Activated CD8-positive, alpha-beta T cell treated with anti-CD3 and anti-CD28 coated beads for 36 hours (primary cell): ENCODE data around the gene PIAS1. TPM values are rescaled to one million over a fixed set of nuclear protein-coding genes. Genes with fewer than 3 reads are reported as not detected.

Source experiments
- ATAC-seq: fragments of 200-7000 bp; cut with Tn5 transposase; one replicate; pipeline ENCODE4 v1.10.0; 2021; ENCODE audit warnings: mild to moderate bottlenecking, moderate library complexity
- CTCF ChIA-PET: fragments of 350-600 bp; sonication (Branson Sonifier 250); formaldehyde crosslinking; loops from one replicate; lab custom pipeline; 2021; ENCODE audit warnings: antibody characterized with exemption; lab: Charles Lee
- POLR2A ChIA-PET: fragments of 350-600 bp; sonication (Branson Sonifier 250); formaldehyde crosslinking; loops from one replicate; lab custom pipeline; 2021; ENCODE audit warnings: antibody characterized with exemption; lab: Charles Lee
- DNase-seq: peaks from one replicate; pipeline ENCODE4 v3.0.0-alpha.2; 2020
- H3K27ac Mint-ChIP-seq: one replicate; pipeline ENCODE4 v1.8.0; 2021; ENCODE audit warnings: mild to moderate bottlenecking, mixed read lengths
- H3K27me3 Mint-ChIP-seq: one replicate; pipeline ENCODE4 v1.8.0; 2021; ENCODE audit warnings: mixed read lengths
- H3K36me3 Mint-ChIP-seq: one replicate; pipeline ENCODE4 v1.8.0; 2021; ENCODE audit warnings: low read depth, mixed read lengths
- H3K4me1 Mint-ChIP-seq: one replicate; pipeline ENCODE4 v1.8.0; 2021; ENCODE audit warnings: low read depth, mixed read lengths
- H3K4me3 Mint-ChIP-seq: one replicate; pipeline ENCODE4 v1.8.0; 2021; ENCODE audit warnings: mild to moderate bottlenecking, moderate library complexity, mixed read lengths
- H3K9me3 Mint-ChIP-seq: one replicate; pipeline ENCODE4 v1.8.0; 2021; ENCODE audit warnings: mixed read lengths
- CTCF ChIP-seq: fragments of 200-600 bp; IDR thresholded peaks from one replicate; pipeline ENCODE4 v1.8.0; 2022; ENCODE audit warnings: antibody characterized with exemption, mild to moderate bottlenecking
- intact Hi-C: fragments of 100-400 bp; cut with micrococcal nuclease; formaldehyde crosslinking; loops from one replicate; pipeline ENCODE4 v1.10.0; 2022
- total RNA-seq, 2 experiments: library from RNA; stranded (reverse); gene quantifications; one replicate each; pipeline ENCODE4 v1.2.3, GENCODE V29; 2021

PIAS1 gene
- total RNA-seq, 2 experiments from 2014 or later: 26.0 to 29.8 TPM

- CTCF ChIA-PET: no interaction called here
- H3K27me3 Mint-ChIP-seq: peaks cover 5% of the 10 kb centered on the region
- POLR2A ChIA-PET: no interaction called here
- no peaks in the 10 kb centered on the region for H3K36me3 Mint-ChIP-seq
- no peak for ATAC-seq
- H3K4me1 Mint-ChIP-seq: peaks cover 2% of the 10 kb centered on the region
- no peak for DNase-seq
- H3K27ac Mint-ChIP-seq: no peak overlapping the region
- H3K9me3 Mint-ChIP-seq: no peaks in the 10 kb centered on the region
- intact Hi-C loops: no loop called here
- TF ChIP-seq CTCF: no peak
- H3K4me3 Mint-ChIP-seq: no peak overlapping the region
Observed at GRCh38 chr15:68028137-68028887, 25.8 kb upstream of the PIAS1 start.

- Mint-ChIP-seq H3K9me3 (no peaks in the 10 kb centered on the region), H3K4me1 (peaks cover 2% of the 10 kb centered on the region), H3K36me3 (no peaks in the 10 kb centered on the region), H3K4me3 (no peak overlapping the region), H3K27me3 (peaks cover 5% of the 10 kb centered on the region), H3K27ac (no peak overlapping the region)
- intact Hi-C loops: no loop called here
- CTCF ChIA-PET: no interaction called here
- DNase-seq: no peak
- POLR2A ChIA-PET: no interaction called here
- no peak for ATAC-seq
- no peak for TF ChIP-seq CTCF
Observed at GRCh38 chr15:68028888-68029207, 25.3 kb upstream of the PIAS1 start.

GRCh38 chr15:68029959-68030358 lies 24.2 kb upstream of the PIAS1 start:
- ChIA-PET POLR2A (no interaction called here), CTCF (no interaction called here)
- ATAC-seq (no peak), DNase-seq (no peak)
- H3K27me3 Mint-ChIP-seq: peaks cover 10% of the 10 kb centered on the region
- no peaks in the 10 kb centered on the region for H3K36me3 Mint-ChIP-seq
- peaks cover 2% of the 10 kb centered on the region for H3K4me1 Mint-ChIP-seq
- TF ChIP-seq CTCF: no peak
- no peak overlapping the region for H3K4me3 Mint-ChIP-seq
- no peaks in the 10 kb centered on the region for H3K9me3 Mint-ChIP-seq
- no peak overlapping the region for H3K27ac Mint-ChIP-seq
- intact Hi-C loops: no loop called here

DNA sequence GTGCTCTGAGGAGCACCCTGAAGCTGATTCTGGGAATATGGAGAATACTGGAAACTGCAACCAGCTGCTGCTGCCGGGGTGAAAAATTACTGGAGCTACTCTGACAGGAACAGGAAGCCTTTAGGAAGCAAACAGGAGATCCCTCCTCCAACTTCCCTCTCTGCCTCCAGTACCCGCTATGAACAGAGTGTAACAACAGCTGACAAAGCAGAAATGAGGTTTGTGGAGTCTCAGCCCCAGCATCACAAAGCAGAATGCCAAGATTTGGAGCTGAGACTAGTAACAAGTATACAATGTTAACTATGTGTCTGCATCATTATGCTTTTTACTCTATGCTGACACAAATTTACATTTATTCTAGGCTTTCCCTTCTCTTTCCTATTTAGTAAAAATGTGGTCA lies 22.7 kb upstream of the PIAS1 start:
- Mint-ChIP-seq H3K27me3 (peaks cover 13% of the 10 kb centered on the region), H3K9me3 (no peaks in the 10 kb centered on the region), H3K4me3 (no peak overlapping the region), H3K27ac (no peak overlapping the region), H3K36me3 (no peaks in the 10 kb centered on the region), H3K4me1 (no peaks in the 10 kb centered on the region)
- ChIA-PET POLR2A (no interaction called here), CTCF (interaction anchor here (0.6 kb wide), 1 partner anchor 9 kb away, joined by 3 read pairs; no protein-coding TSS in a partner anchor)
- no peak for TF ChIP-seq CTCF
- intact Hi-C loops: no loop called here
- ATAC-seq: no peak
- no peak for DNase-seq

DNA sequence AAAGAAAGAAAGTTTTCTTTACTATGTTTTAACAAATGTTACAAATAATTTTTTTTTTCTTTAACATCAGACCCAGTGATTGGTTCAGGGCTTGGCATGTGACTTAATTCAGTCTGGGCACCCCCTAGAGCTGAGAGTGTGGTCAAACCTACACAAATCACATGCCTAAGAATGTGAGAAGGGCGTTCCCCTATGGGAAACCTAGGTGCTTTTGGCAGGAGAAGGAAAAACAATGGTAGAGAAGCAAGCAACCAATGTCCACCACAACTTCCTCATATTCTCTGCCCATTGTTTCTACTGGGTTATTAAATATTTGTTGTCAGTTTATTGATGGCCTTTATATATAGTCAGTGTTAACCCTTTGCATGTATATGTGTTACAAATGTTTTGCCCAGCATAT lies 21.4 kb upstream of the PIAS1 start:
- peaks cover 17% of the 10 kb centered on the region for H3K27me3 Mint-ChIP-seq
- peak; percentile 27 for ATAC-seq
- H3K27ac Mint-ChIP-seq: no peak overlapping the region
- H3K9me3 Mint-ChIP-seq: no peaks in the 10 kb centered on the region
- intact Hi-C loops: no loop called here
- H3K4me3 Mint-ChIP-seq: no peak overlapping the region
- ChIA-PET POLR2A (no interaction called here), CTCF (no interaction called here)
- TF ChIP-seq CTCF: no peak
- H3K36me3 Mint-ChIP-seq: no peaks in the 10 kb centered on the region
- no peaks in the 10 kb centered on the region for H3K4me1 Mint-ChIP-seq
- no peak for DNase-seq
